GM12892 (cell line): ENCODE results near the gene CAPN5.

Experiments used
- POLR2A ChIP-seq: IDR thresholded peaks from 2 replicates; pipeline ENCODE4 v1.6.1; 2011; ENCODE audit warnings: low read depth, low read length, control low read depth
- POLR2AphosphoS5 ChIP-seq: IDR thresholded peaks from 2 replicates; pipeline ENCODE4 v1.6.1; 2011; ENCODE audit warnings: low read depth, low read length, control low read depth
- TAF1 ChIP-seq: IDR thresholded peaks from 2 replicates; pipeline ENCODE4 v1.6.1; 2011; ENCODE audit warnings: low read depth, mild to moderate bottlenecking, control low read depth, low read length, borderline replicate concordance

GRCh38 chr11:77087723-77088225 is 21.0 kb downstream of the CAPN5 start:
- TF ChIP-seq POLR2A (no peak), POLR2AphosphoS5 (no peak), TAF1 (no peak)
